ENCODE data around the gene ZNF175. TPM values are rescaled to one million over a fixed set of nuclear protein-coding genes. Genes with fewer than 3 reads are reported as not detected.

Gene ZNF175
- total RNA-seq, 1 donor from 2014 or later: 6.1 TPM

DNA sequence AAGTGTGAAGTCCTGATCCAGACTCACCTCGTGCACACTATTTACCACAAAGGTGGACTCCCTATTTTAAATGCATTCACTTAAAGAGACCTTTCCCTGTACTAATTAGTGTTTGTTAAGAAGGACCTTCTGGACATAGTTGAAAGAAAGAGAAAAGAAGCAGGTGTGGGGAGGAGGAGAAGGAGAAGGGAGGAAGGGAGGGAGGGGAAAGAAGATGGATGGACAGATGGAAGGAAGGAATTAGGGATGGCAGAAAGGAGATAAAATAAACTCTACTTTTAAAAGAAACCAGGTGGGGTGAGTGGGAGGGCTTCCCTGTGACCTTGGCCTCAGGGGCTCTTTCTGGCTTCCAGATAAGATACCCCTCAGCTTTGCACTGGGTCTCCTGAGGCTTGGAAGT, 21.4 kb downstream of the ZNF175 start:
- Histone ChIP-seq H3K9me3 (peaks cover 6 to 20% of the 10 kb centered on the region in 2 donors), H3K4me3 (no peak overlapping the region), H3K4me1 (peaks cover 10 to 11% of the 10 kb centered on the region in 2 donors), H3K27ac (no peak overlapping the region), H3K36me3 (peaks cover 1 to 4% of the 10 kb centered on the region in 2 donors), H3K27me3 (no peaks in the 10 kb centered on the region)
- TF ChIP-seq, protein P1, sequence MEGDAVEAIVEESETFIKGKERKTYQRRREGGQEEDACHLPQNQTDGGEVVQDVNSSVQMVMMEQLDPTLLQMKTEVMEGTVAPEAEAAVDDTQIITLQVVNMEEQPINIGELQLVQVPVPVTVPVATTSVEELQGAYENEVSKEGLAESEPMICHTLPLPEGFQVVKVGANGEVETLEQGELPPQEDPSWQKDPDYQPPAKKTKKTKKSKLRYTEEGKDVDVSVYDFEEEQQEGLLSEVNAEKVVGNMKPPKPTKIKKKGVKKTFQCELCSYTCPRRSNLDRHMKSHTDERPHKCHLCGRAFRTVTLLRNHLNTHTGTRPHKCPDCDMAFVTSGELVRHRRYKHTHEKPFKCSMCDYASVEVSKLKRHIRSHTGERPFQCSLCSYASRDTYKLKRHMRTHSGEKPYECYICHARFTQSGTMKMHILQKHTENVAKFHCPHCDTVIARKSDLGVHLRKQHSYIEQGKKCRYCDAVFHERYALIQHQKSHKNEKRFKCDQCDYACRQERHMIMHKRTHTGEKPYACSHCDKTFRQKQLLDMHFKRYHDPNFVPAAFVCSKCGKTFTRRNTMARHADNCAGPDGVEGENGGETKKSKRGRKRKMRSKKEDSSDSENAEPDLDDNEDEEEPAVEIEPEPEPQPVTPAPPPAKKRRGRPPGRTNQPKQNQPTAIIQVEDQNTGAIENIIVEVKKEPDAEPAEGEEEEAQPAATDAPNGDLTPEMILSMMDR (IDR thresholded peaks at IDR 0.05): no peak
- intact Hi-C loops (cut with DNase I): loop anchor here (10.0 kb wide), 2 partner anchors 228 to 788 kb away; partner anchors contain the start of genes CLDND2 and ETFB
- no peak for DNase-seq (ENCODE audit: low spot score in 2 of 2)

DNA sequence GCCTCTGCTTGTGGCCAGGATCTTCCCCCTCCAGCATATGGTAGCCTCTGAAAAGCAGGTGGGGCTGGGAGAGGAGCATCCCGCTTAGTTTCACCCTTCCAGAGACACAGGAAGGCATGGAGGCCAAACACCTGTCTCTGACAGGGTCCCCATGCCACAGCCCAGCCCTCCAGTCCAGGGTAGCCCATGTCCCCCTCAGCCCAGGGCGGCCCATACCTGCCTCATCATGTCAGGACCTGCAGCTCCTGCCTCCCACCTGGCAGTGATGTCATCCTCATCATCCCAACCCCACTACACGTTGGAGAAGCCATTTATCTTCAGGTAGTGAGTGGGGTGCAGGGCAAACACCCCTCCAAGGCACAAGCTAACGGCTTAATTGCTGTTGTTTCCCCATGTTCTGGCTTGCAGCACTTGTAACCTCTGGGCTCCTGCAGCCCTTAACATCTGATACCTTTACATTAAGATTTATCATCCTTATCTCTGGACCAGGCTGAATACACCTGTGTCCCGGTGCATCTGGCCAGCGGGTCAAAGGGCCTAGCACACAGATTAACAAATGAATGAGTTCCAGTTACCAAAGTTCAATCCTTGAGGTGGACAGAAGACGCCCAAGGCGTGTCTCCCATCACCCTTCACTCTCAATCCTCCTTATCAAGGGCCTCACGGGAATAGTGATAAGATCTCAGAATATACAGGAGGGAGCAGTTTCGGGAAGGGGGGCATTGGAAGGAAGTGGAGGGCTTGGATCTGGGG, 22.2 kb downstream of the ZNF175 start:
- Histone ChIP-seq H3K4me1 (peaks cover 10 to 11% of the 10 kb centered on the region in 2 donors), H3K36me3 (no peaks in the 10 kb centered on the region), H3K27ac (no peak overlapping the region), H3K9me3 (peaks cover 0 to 12% of the 10 kb centered on the region in 2 donors), H3K4me3 (peak overlapping the region; percentile 71 to 84), H3K27me3 (no peaks in the 10 kb centered on the region)
- DNase-seq (ENCODE audit: low spot score in 2 of 2): no peak
- TF ChIP-seq, protein P1 (IDR thresholded peaks at IDR 0.05): no peak
- intact Hi-C loops (cut with DNase I): loop anchor here (10.0 kb wide), 2 partner anchors 229 to 789 kb away; partner anchors contain the start of genes CLDND2 and ETFB

DNA sequence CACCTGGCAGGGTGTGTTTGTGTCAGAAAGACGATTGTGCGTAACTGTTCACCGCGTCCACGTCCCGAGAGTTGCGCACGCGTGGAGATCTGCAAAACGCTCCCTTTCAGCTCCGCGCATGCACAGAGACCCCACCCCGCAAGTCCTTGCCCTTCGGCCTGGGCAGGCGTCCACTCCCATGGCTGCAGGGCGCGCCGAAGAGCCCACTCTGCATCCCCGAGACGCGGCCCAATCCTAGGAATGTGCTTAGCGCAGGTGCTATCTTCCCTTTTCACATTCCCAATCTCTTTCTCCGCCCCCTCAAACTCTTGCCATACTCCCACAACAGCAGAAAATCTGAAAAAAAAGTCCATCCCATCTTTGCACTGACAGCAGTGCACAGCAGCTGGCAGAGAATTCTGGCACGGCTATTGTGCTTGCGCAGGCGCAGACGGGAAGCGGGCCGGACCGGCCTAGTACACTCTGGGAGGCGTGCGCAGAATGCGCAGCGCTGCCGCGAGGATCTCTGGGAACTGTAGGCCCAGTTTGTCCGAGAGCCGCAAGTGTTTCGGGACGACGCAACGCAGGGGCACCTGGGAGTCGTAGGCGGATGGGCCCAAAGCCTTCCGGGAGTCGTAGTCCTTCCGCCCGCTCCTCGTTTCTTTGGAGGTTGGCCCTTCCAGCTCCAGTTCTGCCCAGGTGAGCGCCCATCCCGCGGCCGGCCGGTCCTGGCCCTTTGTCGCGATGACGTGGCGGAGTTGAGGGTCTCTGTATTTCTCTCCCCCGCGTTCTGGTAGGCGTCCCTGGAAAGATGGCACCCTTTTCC, 23.1 kb downstream of the ZNF175 start:
- peaks cover 10 to 11% of the 10 kb centered on the region in 2 donors for H3K4me1 ChIP-seq
- H3K9me3 ChIP-seq: peaks cover 0 to 8% of the 10 kb centered on the region in 2 donors
- no peaks in the 10 kb centered on the region for H3K36me3 ChIP-seq
- peak; percentile 91 to 99 for DNase-seq (ENCODE audit: low spot score in 2 of 2)
- no peaks in the 10 kb centered on the region for H3K27me3 ChIP-seq
- intact Hi-C loops (cut with DNase I): loop anchor here (1.0 to 10.0 kb wide), 6 partner anchors 23 to 789 kb away; partner anchors contain the start of genes CLDND2, CTU1, ETFB and ZNF175
- peak overlapping the region; percentile 71 to 84 for H3K4me3 ChIP-seq
- TF ChIP-seq, protein P1 (IDR thresholded peaks at IDR 0.05): no peak
- H3K27ac ChIP-seq: peak overlapping the region in 1 of 2 donors; percentile 58

DNA sequence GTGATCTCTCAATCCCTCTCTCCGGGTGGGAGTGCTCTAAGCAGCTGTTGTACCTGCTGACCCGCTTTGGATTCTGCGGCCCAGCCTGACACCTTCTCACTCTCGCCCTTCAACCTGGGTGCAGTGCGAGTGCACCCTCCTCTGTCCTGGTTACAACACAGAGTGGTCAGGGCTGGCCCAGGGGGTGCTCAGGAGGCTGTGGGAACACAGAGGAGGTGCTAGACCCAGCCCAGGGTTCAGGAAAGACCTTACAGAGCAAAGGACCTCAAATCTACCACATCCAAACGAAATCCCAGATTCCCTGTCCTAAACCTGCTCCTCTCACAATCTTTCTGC, 23.7 kb downstream of the ZNF175 start:
- DNase-seq (ENCODE audit: low spot score in 2 of 2): no peak
- intact Hi-C loops (cut with DNase I): loop anchor here (1.0 to 10.0 kb wide), 6 partner anchors 23 to 790 kb away; partner anchors contain the start of genes CLDND2, CTU1, ETFB and ZNF175
- TF ChIP-seq, protein P1 (IDR thresholded peaks at IDR 0.05): no peak
- peak overlapping the region in 1 of 2 donors; percentile 58 for H3K27ac ChIP-seq
- peaks cover 0 to 2% of the 10 kb centered on the region in 2 donors for H3K9me3 ChIP-seq
- H3K36me3 ChIP-seq: no peaks in the 10 kb centered on the region
- H3K4me1 ChIP-seq: peaks cover 10 to 11% of the 10 kb centered on the region in 2 donors
- peak overlapping the region; percentile 71 to 84 for H3K4me3 ChIP-seq
- no peaks in the 10 kb centered on the region for H3K27me3 ChIP-seq
